ENCODE measurements around the gene PTAFR.

PTAFR gene

GRCh38 chr1:28175955-28176485, 470 bp downstream of the PTAFR start:
- no peak for DNase-seq

- no peak for DNase-seq
These were observed 2.6 kb downstream of the PTAFR start for GRCh38 chr1:28173980-28174297.

GRCh38 chr1:28173151-28173979, 3.1 kb downstream of the PTAFR start:
- DNase-seq, result no peak

- peak; percentile 98 for DNase-seq
These were observed 3.8 kb downstream of the PTAFR start for GRCh38 chr1:28172713-28173150.

GRCh38 chr1:28171246-28171645, 5.2 kb downstream of the PTAFR start:
- no peak for DNase-seq

GRCh38 chr1:28170001-28170596, 6.4 kb downstream of the PTAFR start:
- no peak for DNase-seq

- no peak for DNase-seq
These were observed 12.9 kb downstream of the PTAFR start for GRCh38 chr1:28163496-28164161.

- DNase-seq, result no peak
These were observed 14.3 kb downstream of the PTAFR start for GRCh38 chr1:28162151-28162550.

- DNase-seq, result no peak
These were observed 14.7 kb downstream of the PTAFR start for GRCh38 chr1:28161751-28162150.

- no peak for DNase-seq
These were observed 15.7 kb downstream of the PTAFR start for GRCh38 chr1:28160782-28161266.

- DNase-seq, result no peak
These were observed 16.8 kb downstream of the PTAFR start for GRCh38 chr1:28159680-28160079.

- no peak for DNase-seq
These were observed 17.2 kb downstream of the PTAFR start for GRCh38 chr1:28159243-28159642.

- no peak for DNase-seq
These were observed 18.6 kb downstream of the PTAFR start for GRCh38 chr1:28157894-28158293.

GRCh38 chr1:28156821-28157220, 19.7 kb downstream of the PTAFR start:
- no peak for DNase-seq

- no peak for DNase-seq
These were observed 20.9 kb downstream of the PTAFR start for GRCh38 chr1:28155628-28156027.

- no peak for DNase-seq
These were observed 22.4 kb downstream of the PTAFR start for GRCh38 chr1:28154078-28154594.

GRCh38 chr1:28150125-28150780, 26.2 kb downstream of the PTAFR start:
- no peak for DNase-seq

- DNase-seq, result no peak
These were observed 27.7 kb downstream of the PTAFR start for GRCh38 chr1:28148880-28149195.

- no peak for DNase-seq
These were observed 29.0 kb downstream of the PTAFR start for GRCh38 chr1:28147264-28148094.

- DNase-seq, result no peak
These were observed 30.8 kb downstream of the PTAFR start for GRCh38 chr1:28145728-28146127.

GRCh38 chr1:28144203-28145135, 32.0 kb downstream of the PTAFR start:
- no peak for DNase-seq

Data from OCI-M1 (cell line).